Duodenal mucosa (tissue), 2 donors: ENCODE results near the gene TMEM130.

Experiments used
- H3K27ac ChIP-seq: one replicate; pipeline ENCODE4 v1.7.0; 2013; ENCODE audit warnings: low read depth, low read length
- H3K27me3 ChIP-seq, 2 donors: one replicate each; pipeline ENCODE4 v1.7.0; 2013; ENCODE audit warnings: low read length in 2 of 2, control low read depth in 1 of 2; ENCODE audit not compliant: insufficient read depth in 2 of 2, control insufficient read depth in 1 of 2
- H3K36me3 ChIP-seq, 2 donors: one replicate each; pipeline ENCODE4 v1.7.0; 2013; ENCODE audit warnings: low read length in 2 of 2, control low read depth in 1 of 2; ENCODE audit not compliant: insufficient read depth in 2 of 2, control insufficient read depth in 1 of 2
- H3K4me1 ChIP-seq, 2 donors: one replicate each; pipeline ENCODE4 v1.7.0; 2013; ENCODE audit warnings: low read length in 2 of 2, control low read depth in 1 of 2; ENCODE audit not compliant: insufficient read depth in 2 of 2, control insufficient read depth in 1 of 2
- H3K4me3 ChIP-seq, 2 donors: one replicate each; pipeline ENCODE4 v1.7.0; 2013; ENCODE audit warnings: low read length in 2 of 2, low read depth in 1 of 2
- H3K9ac ChIP-seq, 2 donors: one replicate each; pipeline ENCODE4 v1.7.0; 2013; ENCODE audit warnings: low read length in 2 of 2, low read depth in 1 of 2
- H3K9me3 ChIP-seq, 2 donors: one replicate each; pipeline ENCODE4 v1.7.0; 2013; ENCODE audit warnings: low read length in 2 of 2, control low read depth in 1 of 2; ENCODE audit not compliant: control insufficient read depth in 1 of 2

Gene TMEM130

DNA sequence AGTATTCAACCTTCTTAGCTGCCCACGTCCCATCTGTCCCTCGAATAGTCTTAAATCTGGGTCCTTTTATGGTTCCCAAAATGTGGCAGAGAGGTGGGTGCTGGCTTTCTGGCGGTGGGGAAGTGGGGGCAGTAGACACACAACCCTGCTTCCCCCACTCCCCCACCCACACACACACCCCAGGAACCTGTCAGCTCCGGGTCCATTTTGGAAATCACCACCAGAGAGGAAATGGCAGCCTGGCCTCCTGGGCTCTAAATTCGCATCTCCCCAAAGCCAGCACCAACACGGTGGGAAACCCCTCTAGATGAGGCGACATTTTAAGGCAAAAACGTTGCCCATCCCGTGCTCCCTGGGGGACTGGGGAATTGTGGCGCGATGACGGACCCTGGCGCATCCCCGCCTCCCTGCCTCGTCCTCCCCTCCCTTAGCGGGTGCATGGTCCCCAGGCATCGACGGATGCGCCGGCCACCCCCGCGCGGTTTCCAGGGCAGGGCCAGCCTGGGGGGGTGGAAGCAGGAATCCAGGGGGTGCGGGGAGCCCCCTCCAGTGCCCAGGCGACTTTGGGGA, 702 bp downstream of the TMEM130 start:
- H3K36me3 ChIP-seq, result no peaks in the 10 kb centered on the region
- no peak overlapping the region for H3K4me3 ChIP-seq
- no peak overlapping the region for H3K9ac ChIP-seq
- peaks cover 24 to 27% of the 10 kb centered on the region in 2 donors for H3K27me3 ChIP-seq
- H3K9me3 ChIP-seq, result no peaks in the 10 kb centered on the region
- H3K4me1 ChIP-seq, result no peaks in the 10 kb centered on the region
- no peak overlapping the region for H3K27ac ChIP-seq

DNA sequence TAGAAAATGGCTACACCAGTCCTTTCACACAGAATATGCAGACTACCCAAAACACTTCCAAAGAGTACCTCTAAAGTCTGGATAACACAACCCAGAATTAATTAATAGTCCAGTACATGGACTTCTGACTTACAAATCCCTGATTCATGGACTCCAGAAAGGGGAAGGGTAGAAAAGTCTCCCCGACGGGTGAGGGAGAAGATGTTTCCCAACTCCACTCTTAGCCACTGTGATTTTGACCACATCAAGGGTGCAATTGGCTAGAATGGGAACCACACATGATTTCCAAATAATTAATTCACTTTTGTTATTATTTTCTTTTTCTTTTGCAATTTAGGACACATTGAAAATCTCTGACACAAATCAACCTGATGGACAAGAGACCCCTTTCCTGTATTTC, 1.4 kb downstream of the TMEM130 start:
- Histone ChIP-seq H3K4me1 (no peaks in the 10 kb centered on the region), H3K27ac (no peak overlapping the region), H3K9ac (no peak overlapping the region), H3K4me3 (no peak overlapping the region), H3K36me3 (no peaks in the 10 kb centered on the region), H3K27me3 (peaks cover 24 to 27% of the 10 kb centered on the region in 2 donors), H3K9me3 (no peaks in the 10 kb centered on the region)

DNA sequence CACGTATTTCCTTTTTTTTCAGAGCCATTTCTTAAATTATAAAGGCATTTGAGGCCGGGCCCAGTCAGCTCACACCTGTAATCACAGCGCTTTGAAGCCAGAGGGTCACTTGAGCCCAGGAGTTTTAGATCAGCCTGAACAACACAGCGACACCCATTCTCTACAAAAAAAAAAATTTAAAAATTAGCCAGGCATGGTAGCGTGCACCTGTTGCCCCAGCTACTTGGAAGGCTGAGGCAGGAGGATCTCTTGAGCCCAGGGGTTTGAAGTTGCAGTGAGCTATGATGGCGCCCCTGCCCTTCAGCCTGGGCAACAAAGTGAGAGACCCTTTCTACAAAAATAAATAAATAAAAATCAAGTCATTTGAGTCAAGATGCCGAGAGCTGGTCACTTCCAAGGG, 3.0 kb downstream of the TMEM130 start:
- Histone ChIP-seq H3K9ac (no peak overlapping the region), H3K4me3 (no peak overlapping the region), H3K27ac (no peak overlapping the region), H3K27me3 (peaks cover 24 to 27% of the 10 kb centered on the region in 2 donors), H3K4me1 (no peaks in the 10 kb centered on the region), H3K36me3 (no peaks in the 10 kb centered on the region), H3K9me3 (no peaks in the 10 kb centered on the region)

DNA sequence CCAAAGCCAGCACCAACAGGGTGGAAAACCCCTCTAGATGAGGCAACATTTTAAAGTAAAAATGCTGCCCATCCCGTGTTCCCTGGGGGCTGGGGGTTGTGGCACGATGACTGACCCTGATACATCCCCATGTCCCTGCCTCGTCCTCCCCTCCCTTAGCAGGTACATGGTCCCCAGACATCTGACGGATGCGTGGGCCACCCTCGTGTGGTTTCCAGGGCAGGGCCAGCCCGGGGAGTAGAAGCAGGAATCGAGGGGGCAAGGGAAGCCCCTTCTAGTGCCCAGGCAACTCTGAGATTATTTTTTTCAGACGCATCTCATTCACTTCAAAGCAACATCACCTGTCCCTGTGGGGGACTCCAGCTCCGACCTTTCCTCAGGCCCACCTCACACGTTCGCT, 3.5 kb downstream of the TMEM130 start:
- Histone ChIP-seq H3K36me3 (no peaks in the 10 kb centered on the region), H3K4me1 (no peaks in the 10 kb centered on the region), H3K4me3 (no peak overlapping the region), H3K27ac (no peak overlapping the region), H3K9me3 (no peaks in the 10 kb centered on the region), H3K27me3 (peaks cover 20 to 27% of the 10 kb centered on the region in 2 donors), H3K9ac (no peak overlapping the region)

DNA sequence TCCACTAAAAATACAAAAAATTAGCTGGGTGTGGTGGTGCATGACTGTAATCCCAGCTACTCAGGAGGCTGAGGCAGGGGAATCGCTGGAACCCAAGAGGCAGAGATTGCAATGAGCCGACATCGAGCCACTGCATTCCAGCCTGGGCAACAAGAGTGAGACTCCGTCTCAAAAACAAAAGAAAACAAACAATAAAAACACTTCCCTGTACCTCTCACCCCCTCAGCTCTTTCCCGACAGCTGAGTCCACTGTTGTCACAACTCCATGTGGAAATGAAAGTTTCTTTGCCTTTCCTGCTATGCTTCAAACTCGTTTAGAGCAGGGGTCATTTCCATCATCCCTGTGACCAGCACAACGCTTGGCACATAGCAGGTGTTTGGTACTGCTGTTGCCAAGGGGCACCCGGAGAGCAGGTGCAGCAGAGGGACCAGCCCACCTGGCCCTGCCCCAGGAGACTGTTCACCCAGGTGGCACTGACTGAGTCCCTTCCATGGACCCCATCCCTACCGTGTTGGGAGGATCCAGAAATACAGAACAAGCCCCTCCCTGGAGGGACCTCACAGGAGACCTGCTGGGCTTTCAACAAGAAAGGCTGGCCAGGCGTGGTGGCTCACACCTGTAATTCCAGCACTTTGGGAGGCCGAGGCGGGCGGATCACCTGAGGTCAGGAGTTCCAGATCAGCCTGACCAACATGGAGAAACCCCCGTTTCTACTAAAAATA, 4.9 kb downstream of the TMEM130 start:
- Histone ChIP-seq H3K27ac (no peak overlapping the region), H3K36me3 (no peaks in the 10 kb centered on the region), H3K4me1 (no peaks in the 10 kb centered on the region), H3K9me3 (no peaks in the 10 kb centered on the region), H3K4me3 (no peak overlapping the region), H3K9ac (no peak overlapping the region), H3K27me3 (peaks cover 15 to 16% of the 10 kb centered on the region in 2 donors)

GRCh38 chr7:98863601-98864000, 6.2 kb downstream of the TMEM130 start:
- Histone ChIP-seq H3K27me3 (peaks cover 8 to 9% of the 10 kb centered on the region in 2 donors), H3K27ac (no peak overlapping the region), H3K4me3 (no peak overlapping the region), H3K4me1 (no peaks in the 10 kb centered on the region), H3K9ac (no peak overlapping the region), H3K9me3 (no peaks in the 10 kb centered on the region), H3K36me3 (no peaks in the 10 kb centered on the region)

- Histone ChIP-seq H3K27me3 (peaks cover 3 to 4% of the 10 kb centered on the region in 2 donors), H3K27ac (no peak overlapping the region), H3K4me1 (no peaks in the 10 kb centered on the region)
Measured at GRCh38 chr7:98862716-98863420, 6.9 kb downstream of the TMEM130 start.

DNA sequence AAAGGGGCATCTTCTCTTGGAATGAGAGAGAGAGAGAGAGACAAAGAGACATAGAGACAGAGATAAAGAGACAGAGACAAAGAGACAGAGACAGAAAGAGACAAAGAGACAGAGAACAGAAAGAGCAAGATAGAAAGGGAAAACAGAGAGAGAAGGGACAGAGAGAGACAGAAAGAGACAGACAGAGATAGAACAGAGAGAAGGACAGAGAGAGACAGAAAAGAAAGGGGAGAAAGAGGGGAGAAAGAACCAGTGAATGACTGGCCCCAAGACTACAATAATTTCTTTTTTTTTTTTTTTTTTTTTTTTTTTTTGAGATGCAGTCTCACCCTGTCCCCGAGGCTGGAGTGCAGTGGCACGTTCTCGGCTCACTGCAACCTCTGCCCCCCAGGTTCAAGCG, 7.6 kb downstream of the TMEM130 start:
- no peak overlapping the region for H3K4me3 ChIP-seq
- H3K9me3 ChIP-seq, result no peaks in the 10 kb centered on the region
- H3K4me1 ChIP-seq, result no peaks in the 10 kb centered on the region
- H3K36me3 ChIP-seq, result no peaks in the 10 kb centered on the region
- H3K27me3 ChIP-seq, result peaks cover 1 to 3% of the 10 kb centered on the region in 2 donors
- H3K9ac ChIP-seq, result no peak overlapping the region
- H3K27ac ChIP-seq, result no peak overlapping the region

More at GRCh38 chr7:98862716-98863420, 6.9 kb downstream of the TMEM130 start:
- H3K9me3 ChIP-seq, result no peaks in the 10 kb centered on the region
- H3K4me3 ChIP-seq, result no peak overlapping the region
- no peak overlapping the region for H3K9ac ChIP-seq
- H3K36me3 ChIP-seq, result no peaks in the 10 kb centered on the region

- Histone ChIP-seq H3K9me3 (no peaks in the 10 kb centered on the region), H3K36me3 (no peaks in the 10 kb centered on the region), H3K4me3 (no peak overlapping the region), H3K27ac (no peak overlapping the region), H3K4me1 (no peaks in the 10 kb centered on the region), H3K27me3 (peaks cover 0 to 3% of the 10 kb centered on the region in 2 donors), H3K9ac (no peak overlapping the region)
Measured at GRCh38 chr7:98860071-98860470, 9.7 kb downstream of the TMEM130 start.
